BE2C (cell line): ENCODE data around the gene MYMX.
A peak's percentile ranks its signal among the peaks of the same experiment; 100 is the strongest.

Experiments
- DNase-seq: peaks from one replicate; pipeline ENCODE4 v3.0.0-alpha.2; 2020
- H3K27me3 ChIP-seq: fragments of 250-450 bp; sonication (Bioruptor Pico); 2 replicates; pipeline ENCODE4 v1.5.1; 2020; ENCODE audit warnings: mild to moderate bottlenecking
- H3K36me3 ChIP-seq: fragments of 250-450 bp; sonication (Bioruptor Pico); 2 replicates; pipeline ENCODE4 v1.5.1; 2020; ENCODE audit warnings: mild to moderate bottlenecking
- H3K4me1 ChIP-seq: fragments of 250-450 bp; sonication (Bioruptor Pico); 2 replicates; pipeline ENCODE4 v1.5.1; 2020
- H3K4me3 ChIP-seq: 2 replicates; pipeline ENCODE4 v1.5.1; 2011; ENCODE audit warnings: low read depth, low read length
- H3K9me3 ChIP-seq: fragments of 250-450 bp; sonication (Bioruptor Pico); 2 replicates; pipeline ENCODE4 v1.5.1; 2020
- CTCF ChIP-seq: IDR thresholded peaks from 2 replicates; pipeline ENCODE4 v1.5.1; 2012; ENCODE audit warnings: mild to moderate bottlenecking, low read depth, low read length

MYMX gene

GRCh38 chr6:44172731-44173500 lies 43.8 kb upstream of the MYMX start:
- Histone ChIP-seq H3K27me3 (no peaks in the 10 kb centered on the region), H3K4me3 (no peak overlapping the region), H3K4me1 (no peaks in the 10 kb centered on the region), H3K9me3 (no peaks in the 10 kb centered on the region), H3K36me3 (no peaks in the 10 kb centered on the region)
- DNase-seq = peak; percentile 87
- TF ChIP-seq CTCF = peak; percentile 98

DNA sequence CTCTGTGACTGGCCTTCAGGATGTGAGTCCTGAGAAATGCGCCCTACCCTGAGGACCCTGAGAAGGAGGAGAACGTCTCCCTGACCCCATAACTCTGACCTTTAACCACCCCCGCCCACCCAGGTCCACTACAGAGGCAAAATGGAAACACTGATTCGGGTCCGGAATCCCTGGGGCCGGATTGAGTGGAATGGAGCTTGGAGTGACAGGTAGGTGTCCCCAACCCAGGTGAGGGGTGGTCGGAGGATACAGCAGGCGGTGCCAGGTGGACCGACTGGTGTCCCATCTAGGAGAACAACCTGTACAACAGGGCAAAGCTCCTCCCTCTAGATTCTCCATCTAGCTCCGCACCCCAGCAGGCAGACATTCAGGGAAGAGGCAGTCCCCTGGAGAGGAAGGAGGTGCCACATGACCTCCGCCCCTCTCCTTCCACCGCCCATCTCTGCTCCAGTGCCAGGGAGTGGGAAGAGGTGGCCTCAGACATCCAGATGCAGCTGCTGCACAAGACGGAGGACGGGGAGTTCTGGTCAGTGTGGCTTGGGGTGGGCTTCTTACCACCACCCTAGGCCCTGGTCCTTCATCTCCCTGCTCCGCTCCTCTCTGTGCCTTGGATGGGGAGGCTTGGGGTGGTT lies 40.5 kb upstream of the MYMX start:
- no peaks in the 10 kb centered on the region for H3K36me3 ChIP-seq
- no peak for TF ChIP-seq CTCF
- H3K9me3 ChIP-seq = no peaks in the 10 kb centered on the region
- H3K27me3 ChIP-seq = no peaks in the 10 kb centered on the region
- H3K4me3 ChIP-seq = no peak overlapping the region
- no peaks in the 10 kb centered on the region for H3K4me1 ChIP-seq
- DNase-seq = no peak

GRCh38 chr6:44176762-44177509 lies 39.8 kb upstream of the MYMX start:
- Histone ChIP-seq H3K9me3 (no peaks in the 10 kb centered on the region), H3K4me3 (no peak overlapping the region), H3K27me3 (no peaks in the 10 kb centered on the region), H3K4me1 (no peaks in the 10 kb centered on the region), H3K36me3 (no peaks in the 10 kb centered on the region)
- no peak for TF ChIP-seq CTCF
- DNase-seq = no peak

DNA sequence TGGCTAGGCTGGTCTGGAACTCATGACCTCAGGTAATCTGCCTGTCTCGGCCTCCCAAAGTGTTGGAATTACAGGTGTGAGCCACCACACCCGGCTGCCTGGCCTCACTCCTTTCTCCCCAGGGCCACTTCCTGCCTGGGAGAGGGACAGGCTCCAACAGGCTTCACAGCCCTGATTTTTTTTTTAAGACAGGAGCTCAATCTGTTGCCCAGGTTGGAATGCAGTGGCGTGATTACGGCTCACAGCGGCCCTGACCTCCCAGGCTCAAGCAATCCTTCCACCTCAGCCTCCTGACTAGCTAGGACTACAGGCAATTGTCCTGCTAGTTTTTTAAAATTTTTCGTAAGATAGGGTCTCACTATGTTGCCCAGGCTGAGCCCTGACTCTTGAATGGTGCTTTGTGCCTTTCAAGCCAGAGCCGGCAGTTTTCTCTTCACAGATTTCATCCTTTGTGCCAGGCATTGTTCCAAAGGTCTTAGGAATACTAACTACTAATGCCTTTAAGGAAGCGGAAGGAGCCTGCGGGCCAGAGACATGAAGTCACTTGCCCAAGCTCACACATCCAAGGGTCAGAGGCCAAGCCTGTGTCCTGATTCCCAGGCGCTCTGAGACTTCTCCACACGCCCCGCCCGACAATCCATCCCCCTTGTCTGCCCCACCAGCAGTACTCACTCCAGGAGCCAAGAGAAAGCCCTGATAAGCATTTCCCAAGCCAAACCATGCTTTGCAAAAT lies 38.9 kb upstream of the MYMX start:
- H3K27me3 ChIP-seq = no peaks in the 10 kb centered on the region
- H3K4me1 ChIP-seq = no peaks in the 10 kb centered on the region
- H3K36me3 ChIP-seq = no peaks in the 10 kb centered on the region
- TF ChIP-seq CTCF = no peak
- no peaks in the 10 kb centered on the region for H3K9me3 ChIP-seq
- no peak for DNase-seq
- H3K4me3 ChIP-seq = no peak overlapping the region

GRCh38 chr6:44178424-44179071 lies 38.2 kb upstream of the MYMX start:
- DNase-seq = no peak
- Histone ChIP-seq H3K4me1 (no peaks in the 10 kb centered on the region), H3K27me3 (no peaks in the 10 kb centered on the region), H3K4me3 (no peak overlapping the region), H3K9me3 (no peaks in the 10 kb centered on the region), H3K36me3 (no peaks in the 10 kb centered on the region)
- no peak for TF ChIP-seq CTCF
